Astrocyte of the spinal cord (primary cell): ENCODE measurements around the gene GSTA5.
"Not testable (repeated sequence)": the region's sequence is repeated elsewhere in the genome, so short reads cannot be mapped to it uniquely, and the experiment has no call there.

Experiments used
- DNase-seq: peaks from one replicate; pipeline ENCODE4 v3.0.0; 2011; ENCODE audit warnings: low read depth, low spot score
- H3K4me3 ChIP-seq: 2 replicates; pipeline ENCODE4 v1.5.1; 2011; ENCODE audit warnings: low read depth, mild to moderate bottlenecking, low read length, moderate library complexity
- in situ Hi-C: cut with HindIII; loops from 2 replicates; pipeline ENCODE4 v1.10.0; 2017; ENCODE audit warnings: low sequenced_read_pairs
- TF ChIP-seq, protein P1 (sequence below): IDR thresholded peaks from 2 replicates; pipeline ENCODE4 v1.5.1; 2012; ENCODE audit warnings: low read depth, mild to moderate bottlenecking, low read length, inconsistent platforms

The GSTA5 gene

GRCh38 chr6:52815167-52816092 is 25.2 kb downstream of the GSTA5 start:
- in situ Hi-C loops, result no loop called here
- TF ChIP-seq, protein P1, sequence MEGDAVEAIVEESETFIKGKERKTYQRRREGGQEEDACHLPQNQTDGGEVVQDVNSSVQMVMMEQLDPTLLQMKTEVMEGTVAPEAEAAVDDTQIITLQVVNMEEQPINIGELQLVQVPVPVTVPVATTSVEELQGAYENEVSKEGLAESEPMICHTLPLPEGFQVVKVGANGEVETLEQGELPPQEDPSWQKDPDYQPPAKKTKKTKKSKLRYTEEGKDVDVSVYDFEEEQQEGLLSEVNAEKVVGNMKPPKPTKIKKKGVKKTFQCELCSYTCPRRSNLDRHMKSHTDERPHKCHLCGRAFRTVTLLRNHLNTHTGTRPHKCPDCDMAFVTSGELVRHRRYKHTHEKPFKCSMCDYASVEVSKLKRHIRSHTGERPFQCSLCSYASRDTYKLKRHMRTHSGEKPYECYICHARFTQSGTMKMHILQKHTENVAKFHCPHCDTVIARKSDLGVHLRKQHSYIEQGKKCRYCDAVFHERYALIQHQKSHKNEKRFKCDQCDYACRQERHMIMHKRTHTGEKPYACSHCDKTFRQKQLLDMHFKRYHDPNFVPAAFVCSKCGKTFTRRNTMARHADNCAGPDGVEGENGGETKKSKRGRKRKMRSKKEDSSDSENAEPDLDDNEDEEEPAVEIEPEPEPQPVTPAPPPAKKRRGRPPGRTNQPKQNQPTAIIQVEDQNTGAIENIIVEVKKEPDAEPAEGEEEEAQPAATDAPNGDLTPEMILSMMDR, result peak; percentile 74
- peak; percentile 42 for DNase-seq
- no peak overlapping the region for H3K4me3 ChIP-seq

DNA sequence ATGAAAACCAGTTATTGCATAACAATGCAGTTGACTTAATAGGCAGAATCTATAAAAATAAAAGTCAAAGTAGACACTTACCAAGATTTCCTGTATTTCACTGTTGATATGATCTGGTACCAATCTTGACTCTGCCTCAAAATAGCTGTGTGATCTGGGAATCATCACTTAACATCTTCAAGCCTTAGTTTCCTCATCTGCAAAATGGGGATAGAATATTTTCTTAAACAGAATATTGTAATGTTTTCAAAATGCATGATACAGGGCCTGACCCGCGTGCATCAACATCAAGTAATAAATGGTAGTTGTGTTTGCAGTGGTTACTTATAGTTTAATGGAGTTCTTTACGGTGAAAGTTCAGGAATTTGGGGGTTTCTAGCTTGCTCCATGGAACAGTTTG is 26.1 kb downstream of the GSTA5 start:
- in situ Hi-C loops, H3K4me3 ChIP-seq, DNase-seq: not testable (repeated sequence)

- DNase-seq, H3K4me3 ChIP-seq, in situ Hi-C loops: not testable (repeated sequence)
Measured at GRCh38 chr6:52809777-52810176, 30.8 kb downstream of the GSTA5 start.

DNA sequence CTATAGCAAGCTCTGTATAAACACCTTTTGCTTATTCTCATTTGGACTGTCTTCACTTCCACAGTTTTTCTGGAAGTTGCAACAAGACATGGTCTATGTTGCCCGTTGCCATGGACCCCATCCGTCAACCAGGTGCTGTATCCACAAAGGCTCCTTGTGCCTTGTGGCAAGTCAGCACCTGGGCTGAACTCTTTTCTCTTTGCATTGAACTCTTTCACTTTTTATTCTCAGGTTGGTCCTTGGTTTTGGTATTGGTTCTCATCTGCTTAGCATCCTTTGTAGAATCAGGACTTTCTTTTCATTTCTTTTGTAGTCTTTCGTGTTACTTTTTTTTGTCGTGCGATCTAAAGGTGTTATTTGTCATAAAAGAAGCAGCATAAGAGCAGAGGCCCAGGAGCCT is 32.0 kb downstream of the GSTA5 start:
- in situ Hi-C loops, result no loop called here
- DNase-seq, result no peak
- no peak overlapping the region for H3K4me3 ChIP-seq
- TF ChIP-seq, protein P1, result no peak

DNA sequence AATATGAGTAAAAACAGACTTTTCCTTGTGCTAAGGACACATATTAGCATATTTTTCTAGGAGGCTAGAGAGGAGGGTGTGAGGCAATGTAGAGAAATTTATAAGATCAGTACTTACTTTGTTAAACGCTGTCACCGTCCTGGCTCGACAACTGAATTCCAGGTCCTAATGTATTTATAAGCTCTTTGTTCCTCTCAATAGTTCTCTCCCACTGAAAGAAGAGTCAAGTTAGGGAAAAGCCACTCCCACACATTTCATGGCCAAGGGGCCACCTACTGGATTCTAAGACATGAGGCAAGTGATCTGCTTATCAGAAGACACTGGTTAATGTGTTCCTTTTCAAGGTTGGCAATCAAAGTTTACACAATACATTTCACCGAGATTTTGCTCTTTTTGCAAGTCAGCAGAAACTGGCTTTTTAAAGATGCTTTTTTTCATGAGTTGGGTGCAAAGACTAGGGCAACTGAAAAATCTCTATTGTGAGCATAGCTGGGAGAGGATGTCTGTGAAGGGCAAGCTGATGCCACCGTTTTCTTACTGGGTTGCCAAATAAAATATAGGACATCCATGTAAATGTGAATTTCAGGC is 36.9 kb downstream of the GSTA5 start, which contains the start of gene GSTA1:
TSS of gene GSTA1 (minus strand) at position 149 of the 588 bp plus-strand sequence. CDS start 4,549 bp downstream, outside the sequence.
- H3K4me3 ChIP-seq, in situ Hi-C loops, DNase-seq: not testable (repeated sequence)

GRCh38 chr6:52802806-52803205 is 37.8 kb downstream of the GSTA5 start:
- TF ChIP-seq, protein P1, result no peak
- no peak overlapping the region for H3K4me3 ChIP-seq
- in situ Hi-C loops, result no loop called here
- DNase-seq, result no peak

GRCh38 chr6:52801188-52801841 is 39.3 kb downstream of the GSTA5 start:
- H3K4me3 ChIP-seq, result no peak overlapping the region
- no peak for DNase-seq
- in situ Hi-C loops, result no loop called here
- TF ChIP-seq, protein P1, result no peak

DNA sequence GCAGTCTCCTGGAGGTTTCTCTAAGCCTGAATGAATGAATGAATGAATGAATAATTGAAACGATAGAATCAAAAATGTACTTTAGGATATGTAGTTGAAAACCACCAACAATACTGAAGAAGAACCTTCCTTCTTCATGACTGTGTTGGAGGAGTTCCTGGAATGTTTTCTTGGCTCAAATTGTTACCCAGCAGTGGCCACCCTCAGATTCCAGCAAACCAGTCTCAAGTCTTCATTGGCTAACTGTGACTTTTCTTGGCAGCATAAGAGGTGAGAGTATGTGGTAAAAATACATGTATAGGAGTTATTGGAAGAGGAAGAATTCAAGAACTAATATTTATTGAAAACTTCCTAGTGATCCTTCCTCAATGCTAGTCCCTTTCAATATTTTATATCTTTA is 41.3 kb downstream of the GSTA5 start:
- in situ Hi-C loops, H3K4me3 ChIP-seq: not testable (repeated sequence)
- peak; percentile 58 for DNase-seq

- DNase-seq, in situ Hi-C loops: not testable (repeated sequence)
Measured at GRCh38 chr6:52794366-52794765, 46.2 kb downstream of the GSTA5 start.

More at GRCh38 chr6:52794366-52794765, 46.2 kb downstream of the GSTA5 start:
- H3K4me3 ChIP-seq, result not testable (repeated sequence)
